Uterus (tissue), 4 donors: ENCODE data around the gene CD160. TPM values are rescaled to one million over a fixed set of nuclear protein-coding genes. Genes with fewer than 3 reads are reported as not detected.
"Not testable (repeated sequence)": the region's sequence is repeated elsewhere in the genome, so short reads cannot be mapped to it uniquely, and the experiment has no call there.

Experiments
- DNase-seq, 2 donors: peaks; one replicate each; pipeline ENCODE4 v3.0.0-alpha.2; 2019 to 2020
- H3K27ac ChIP-seq, 2 donors: fragments of 200-600 bp; sonication (generic); 1 replicate in 1 of 2; 2 replicates in 1 of 2; pipeline ENCODE4 v1.5.1; 2016 to 2018
- H3K27me3 ChIP-seq, 2 donors: fragments of 200-600 bp; sonication (generic); one replicate each; pipeline ENCODE4 v1.5.1; 2018 to 2019; ENCODE audit warnings: control low read depth in 1 of 2
- H3K36me3 ChIP-seq, 2 donors: fragments of 200-600 bp; sonication (generic); one replicate each; pipeline ENCODE4 v1.5.1; 2019; ENCODE audit warnings: control low read depth in 1 of 2
- H3K4me1 ChIP-seq, 2 donors: fragments of 200-600 bp; sonication (generic); one replicate each; pipeline ENCODE4 v1.5.1; 2018 to 2019; ENCODE audit warnings: control low read depth in 1 of 2
- H3K4me3 ChIP-seq, 2 donors: fragments of 200-600 bp; sonication (generic); 1 replicate in 1 of 2; 2 replicates in 1 of 2; pipeline ENCODE4 v1.5.1; 2018 to 2019; ENCODE audit warnings: mild to moderate bottlenecking in 1 of 2
- H3K9me3 ChIP-seq, 2 donors: fragments of 200-600 bp; sonication (generic); one replicate each; pipeline ENCODE4 v1.5.1; 2019; ENCODE audit warnings: control low read depth in 1 of 2
- CTCF ChIP-seq, 4 experiments: fragments of 200-600 bp in 2 of 4; fragments of 450-650 bp in 2 of 4; sonication (generic) in 2 of 4; IDR thresholded peaks; one replicate each; pipeline ENCODE4 v1.5.1; 2016 to 2019; ENCODE audit warnings: antibody characterized with exemption in 4 of 4, mild to moderate bottlenecking in 2 of 4, moderate library complexity in 1 of 4
- POLR2A ChIP-seq, 2 donors: fragments of 450-650 bp; IDR thresholded peaks; one replicate each; pipeline ENCODE4 v1.6.1; 2016; ENCODE audit warnings: antibody characterized with exemption in 2 of 2, mild to moderate bottlenecking in 1 of 2, moderate library complexity in 1 of 2
- intact Hi-C: fragments of 100-400 bp; cut with DNase I; formaldehyde crosslinking; loops from one replicate; pipeline ENCODE4 v1.15.1; 2023; ENCODE audit warnings: low total_unique reads
- total RNA-seq, 4 donors: library from RNA; depleted of rRNA in 3 of 4; stranded (reverse); fragments of >200 nt in 3 of 4; gene quantifications; one replicate each; pipeline versions ENCODE4 v1.1.0 to v1.2.4, GENCODE V29; 2014 to 2023
- donor health status: DM: yes; HTN: yes; CAD: no.

The CD160 gene
- total RNA-seq, 4 donors from 2014 or later = 0.55 TPM; not detected in 3

- Histone ChIP-seq H3K4me3 (no peak overlapping the region), H3K4me1 (no peaks in the 10 kb centered on the region), H3K27me3 (no peaks in the 10 kb centered on the region), H3K36me3 (no peaks in the 10 kb centered on the region), H3K9me3 (no peaks in the 10 kb centered on the region), H3K27ac (no peak overlapping the region)
- no peak for DNase-seq
- TF ChIP-seq POLR2A (IDR thresholded peaks at IDR 0.05) (no peak), CTCF (IDR thresholded peaks at IDR 0.05) (no peak)
- intact Hi-C loops = no loop called here
Observed at GRCh38 chr1:145714524-145715111, 4.7 kb upstream of the CD160 start.

GRCh38 chr1:145716641-145717345 is 2.5 kb upstream of the CD160 start:
- intact Hi-C loops = no loop called here
- H3K4me1 ChIP-seq = no peaks in the 10 kb centered on the region
- no peaks in the 10 kb centered on the region for H3K27me3 ChIP-seq
- no peak overlapping the region for H3K4me3 ChIP-seq
- no peak for TF ChIP-seq CTCF (IDR thresholded peaks at IDR 0.05)
- no peak for TF ChIP-seq POLR2A (IDR thresholded peaks at IDR 0.05)
- no peaks in the 10 kb centered on the region for H3K36me3 ChIP-seq
- no peak overlapping the region for H3K27ac ChIP-seq
- no peak for DNase-seq
- H3K9me3 ChIP-seq = no peaks in the 10 kb centered on the region

GRCh38 chr1:145717833-145718232 is 1.5 kb upstream of the CD160 start:
- Histone ChIP-seq H3K4me3 (no peak overlapping the region), H3K27me3 (no peaks in the 10 kb centered on the region), H3K9me3 (no peaks in the 10 kb centered on the region), H3K4me1 (no peaks in the 10 kb centered on the region), H3K36me3 (no peaks in the 10 kb centered on the region), H3K27ac (no peak overlapping the region)
- intact Hi-C loops = no loop called here
- no peak for TF ChIP-seq CTCF (IDR thresholded peaks at IDR 0.05)
- TF ChIP-seq POLR2A (IDR thresholded peaks at IDR 0.05) = no peak
- no peak for DNase-seq

- H3K4me3 ChIP-seq, H3K27me3 ChIP-seq, DNase-seq, intact Hi-C loops, H3K9me3 ChIP-seq, H3K27ac ChIP-seq, H3K4me1 ChIP-seq, H3K36me3 ChIP-seq: not testable (repeated sequence)
Observed at GRCh38 chr1:145718465-145718864, 834 bp upstream of the CD160 start.

- intact Hi-C loops = no loop called here
- TF ChIP-seq POLR2A (IDR thresholded peaks at IDR 0.05) (no peak), CTCF (IDR thresholded peaks at IDR 0.05) (no peak)
- Histone ChIP-seq H3K9me3 (no peaks in the 10 kb centered on the region), H3K27ac (no peak overlapping the region), H3K36me3 (no peaks in the 10 kb centered on the region), H3K27me3 (no peaks in the 10 kb centered on the region), H3K4me3 (no peak overlapping the region), H3K4me1 (no peaks in the 10 kb centered on the region)
- DNase-seq = no peak
Observed at GRCh38 chr1:145720556-145720877, 1.2 kb downstream of the CD160 start.
